HEK293 (cell line): ENCODE measurements around the gene AIFM3.

Source experiments
- CTCF ChIA-PET: fragments of 350-600 bp; formaldehyde crosslinking; extraction: SDS; loops from one replicate; lab custom pipeline; 2021; ENCODE audit warnings: antibody characterized with exemption; lab: Yijun Ruan, JAX
- POLR2A ChIA-PET: fragments of 300-600 bp; formaldehyde crosslinking; extraction: SDS; loops from one replicate; lab custom pipeline; 2020; ENCODE audit warnings: antibody characterized with exemption, inconsistent platforms; lab: Yijun Ruan, JAX
- H3K27ac ChIP-seq: fragments of 200-500 bp; sonication (Bioruptor generic); 2 replicates; pipeline ENCODE4 v1.5.1; 2014; ENCODE audit warnings: low read depth, low read length, control low read depth, inconsistent platforms; ENCODE audit errors: extremely low read depth
- H3K36me3 ChIP-seq, 2 experiments: fragments of 200-500 bp in 1 of 2; sonication (Bioruptor generic) in 1 of 2; 1 replicate in 1 of 2; 2 replicates in 1 of 2; pipeline ENCODE4 v1.5.1; 2014 to 2017; ENCODE audit warnings: inconsistent platforms in 2 of 2, low read length in 2 of 2; ENCODE audit not compliant: control insufficient read depth in 2 of 2, insufficient read depth in 1 of 2
- H3K4me1 ChIP-seq: fragments of 200-500 bp; sonication (Bioruptor generic); 2 replicates; pipeline ENCODE4 v1.5.1; 2014; ENCODE audit warnings: mild to moderate bottlenecking, low read length, inconsistent platforms; ENCODE audit not compliant: control insufficient read depth, insufficient read depth
- H3K4me3 ChIP-seq: 2 replicates; pipeline ENCODE4 v1.5.1; 2011; ENCODE audit warnings: low read depth, mild to moderate bottlenecking, control low read depth, low read length, moderate library complexity
- H3K9me3 ChIP-seq: fragments of 200-500 bp; sonication (Bioruptor generic); 2 replicates; pipeline ENCODE4 v1.5.1; 2014; ENCODE audit warnings: low read depth, low read length, inconsistent platforms; ENCODE audit not compliant: control insufficient read depth, insufficient read depth
- HOXC10 ChIP-seq: sonication (generic); formaldehyde crosslinking; IDR thresholded peaks from 2 replicates; pipeline ENCODE4 v1.8.1; 2023; ENCODE audit warnings: mild to moderate bottlenecking, missing genetic modification reagents
- HOXD13 ChIP-seq: sonication (generic); formaldehyde crosslinking; IDR thresholded peaks from 2 replicates; pipeline ENCODE4 v1.8.0; 2022; ENCODE audit warnings: missing genetic modification reagents, borderline replicate concordance
- KLF8 ChIP-seq: fragments of 450-650 bp; formaldehyde crosslinking; IDR thresholded peaks from 2 replicates; pipeline ENCODE4 v1.5.1; 2016; ENCODE audit warnings: missing biosample characterization, missing genetic modification characterization
- ZNF138 ChIP-seq: fragments of 450-650 bp; formaldehyde crosslinking; IDR thresholded peaks from 2 replicates; pipeline ENCODE4 v1.5.1; 2016; ENCODE audit warnings: missing biosample characterization, missing genetic modification characterization, borderline replicate concordance
- ZNF335 ChIP-seq: fragments of 450-650 bp; formaldehyde crosslinking; conservative IDR thresholded peaks from 2 replicates; pipeline ENCODE4 v1.5.1; 2016; ENCODE audit warnings: missing biosample characterization, missing genetic modification characterization
- ZNF518A ChIP-seq: fragments of 450-650 bp; formaldehyde crosslinking; conservative IDR thresholded peaks from 2 replicates; pipeline ENCODE4 v1.5.1; 2016; ENCODE audit warnings: low read depth, missing biosample characterization, missing genetic modification characterization
- ZNF658 ChIP-seq: fragments of 450-650 bp; formaldehyde crosslinking; IDR thresholded peaks from 2 replicates; pipeline ENCODE4; 2016; ENCODE audit warnings: missing biosample characterization, missing genetic modification characterization
- ZNF791 ChIP-seq: fragments of 450-650 bp; formaldehyde crosslinking; IDR thresholded peaks from 2 replicates; pipeline ENCODE4 v1.5.1; 2016; ENCODE audit warnings: missing biosample characterization, missing genetic modification characterization
- ZNF837 ChIP-seq: fragments of 450-650 bp; formaldehyde crosslinking; IDR thresholded peaks from 2 replicates; pipeline ENCODE4 v1.5.1; 2016; ENCODE audit warnings: missing biosample characterization, missing genetic modification characterization
- ZSCAN4 ChIP-seq: fragments of 450-650 bp; formaldehyde crosslinking; IDR thresholded peaks from 2 replicates; pipeline ENCODE4 v1.5.1; 2017; ENCODE audit warnings: missing biosample characterization, missing genetic modification characterization
- ZSCAN5A ChIP-seq: fragments of 450-650 bp; formaldehyde crosslinking; IDR thresholded peaks from 2 replicates; pipeline ENCODE4 v1.5.1; 2016; ENCODE audit warnings: missing biosample characterization, missing genetic modification characterization

AIFM3 gene

GRCh38 chr22:20965888-20966855 lies 883 bp upstream of the AIFM3 start:
- POLR2A ChIA-PET: no interaction called here
- CTCF ChIA-PET: interaction anchor here (1.9 kb wide), 1 partner anchor 54 kb away, joined by 4 read pairs; no protein-coding TSS in a partner anchor

More at GRCh38 chr22:20965888-20966855, 883 bp upstream of the AIFM3 start:
- Histone ChIP-seq H3K27ac (no peak overlapping the region), H3K9me3 (no peaks in the 10 kb centered on the region)
- TF ChIP-seq ZSCAN5A (tag by site-specific recombination) (no peak), HOXD13 (CRISPR knock-in tag) (no peak), ZNF658 (no peak), ZSCAN4 (tag by site-specific recombination) (no peak), ZNF138 (tag by site-specific recombination) (no peak), ZNF518A (tag by site-specific recombination) (no peak), ZNF837 (no peak), ZNF791 (tag by site-specific recombination) (no peak), KLF8 (tag by site-specific recombination) (no peak), ZNF335 (tag by site-specific recombination) (no peak), HOXC10 (CRISPR knock-in tag) (no peak)
- TF ChIP-seq, all 188 proteins: peak for 0
- Histone ChIP-seq H3K4me3 (no peak overlapping the region), H3K36me3 (no peaks in the 10 kb centered on the region), H3K4me1 (no peaks in the 10 kb centered on the region)
